HAP-1 (cell line): ENCODE data around the gene LIPT2.

ENCODE experiments used
- DNase-seq, 2 experiments: peaks; one replicate each; pipeline ENCODE4 v3.0.0-alpha.2; 2016 to 2020; ENCODE audit warnings: low spot score in 2 of 2
- H3K27me3 ChIP-seq: fragments of 250-450 bp; sonication (Bioruptor Pico); 2 replicates; pipeline ENCODE4 v1.5.1; 2020; ENCODE audit warnings: low read depth, mild to moderate bottlenecking, moderate library complexity
- H3K36me3 ChIP-seq: fragments of 250-450 bp; sonication (Bioruptor Pico); replicated peaks from 2 replicates; pipeline ENCODE4 v1.5.1; 2020; ENCODE audit warnings: mild to moderate bottlenecking
- H3K4me1 ChIP-seq: fragments of 250-450 bp; sonication (Bioruptor Pico); 2 replicates; pipeline ENCODE4 v1.5.1; 2020; ENCODE audit warnings: mild to moderate bottlenecking
- H3K4me3 ChIP-seq: fragments of 250-450 bp; sonication (Bioruptor Pico); 2 replicates; pipeline ENCODE4 v1.5.1; 2020; ENCODE audit warnings: mild to moderate bottlenecking, moderate library complexity
- H3K9me3 ChIP-seq: fragments of 250-450 bp; sonication (Bioruptor Pico); 2 replicates; pipeline ENCODE4 v1.5.1; 2020; ENCODE audit warnings: mild to moderate bottlenecking, moderate library complexity
- in situ Hi-C: fragments of 300-500 bp; cut with MboI; formaldehyde crosslinking; loops from 3 replicates; pipeline ENCODE4 v1.14.3; 2020; ENCODE audit warnings: low sequenced_read_pairs, inconsistent platforms, mixed read lengths

LIPT2 gene

DNA sequence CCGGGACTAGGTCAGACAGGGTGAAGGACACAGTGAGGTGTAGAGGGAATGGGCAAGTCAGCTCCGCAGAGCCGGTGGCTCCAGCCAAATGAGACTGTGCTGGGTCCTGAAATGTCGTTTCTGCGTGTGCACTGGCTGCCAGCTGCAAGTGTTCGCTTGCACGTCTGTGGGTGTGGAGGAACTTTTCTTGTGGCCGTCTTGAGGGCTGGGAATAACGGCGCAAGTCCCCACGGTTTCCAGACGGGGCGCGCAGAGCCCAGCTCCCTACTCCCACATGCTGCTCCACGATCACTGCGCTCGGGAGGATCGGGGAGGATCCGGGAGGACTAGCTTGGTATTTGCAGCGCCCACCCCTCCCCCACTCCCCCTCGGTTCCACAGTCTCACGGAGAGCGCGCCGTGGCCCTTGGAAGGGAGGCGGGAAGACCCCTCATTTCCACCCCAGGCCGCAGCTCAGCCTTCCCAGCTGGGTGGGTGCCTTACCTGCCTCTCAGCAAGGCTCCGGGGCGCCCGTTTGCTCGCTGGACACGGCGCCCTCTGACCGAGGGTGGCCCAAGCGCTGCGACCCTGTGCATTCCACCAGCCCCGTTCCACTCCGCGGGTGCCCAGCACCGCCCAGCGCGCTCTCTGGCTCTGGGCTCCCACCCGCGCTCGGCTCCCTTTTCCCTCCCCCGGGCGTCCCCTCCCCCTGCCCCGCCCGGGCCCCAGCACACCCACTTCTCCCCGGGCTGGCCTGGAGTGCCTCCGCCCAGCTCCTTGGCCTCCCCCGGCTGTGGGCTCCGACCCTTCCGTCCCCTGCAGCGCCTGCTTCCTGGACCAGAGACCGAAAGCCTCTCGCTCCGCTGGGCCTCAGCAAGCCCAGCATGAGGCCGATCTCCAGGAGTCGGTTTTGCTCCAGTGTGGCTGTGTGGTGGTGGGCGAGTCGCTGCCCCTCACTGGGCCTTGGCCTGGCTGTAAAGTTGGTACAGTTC lies 26.3 kb downstream of the LIPT2 start, which contains the start of gene KCNE3:
TSS of gene KCNE3 (minus strand) at position 634 of the 970 bp plus-strand sequence. CDS start 9,986 bp downstream, outside the sequence.
- Histone ChIP-seq H3K9me3 (no peaks in the 10 kb centered on the region), H3K36me3 (no peaks in the 10 kb centered on the region), H3K4me1 (no peaks in the 10 kb centered on the region), H3K4me3 (peak within 1 kb of the TSS; percentile 27), H3K27me3 (peaks cover 3% of the 10 kb centered on the region; the same call in 1 of the 2 replicates)
- in situ Hi-C loops = no loop called here
- peak in 1 of 2 experiments; percentile 41 for DNase-seq

DNA sequence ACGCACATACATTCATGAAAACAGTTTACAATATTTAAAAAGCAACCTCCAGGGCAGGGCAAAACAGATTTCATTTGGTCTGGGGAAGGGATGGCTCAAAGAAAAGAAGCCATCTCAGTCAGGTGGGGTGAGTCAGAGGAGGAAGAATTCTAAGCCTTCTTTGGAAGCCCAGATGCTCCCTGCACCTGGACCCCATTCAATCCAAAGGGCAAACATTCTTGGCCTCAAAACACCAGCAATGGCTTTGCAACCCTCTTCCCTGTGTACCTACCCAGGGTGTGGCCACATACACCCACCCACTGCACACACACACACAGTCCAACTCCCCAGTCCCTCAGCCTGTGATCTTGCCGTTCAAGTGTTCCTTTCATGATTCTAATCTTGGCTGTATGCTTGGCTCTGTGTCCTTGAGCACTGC lies 28.2 kb downstream of the LIPT2 start:
- DNase-seq = no peak
- Histone ChIP-seq H3K4me3 (no peak overlapping the region), H3K27me3 (no peaks in the 10 kb centered on the region), H3K9me3 (no peaks in the 10 kb centered on the region), H3K4me1 (no peaks in the 10 kb centered on the region), H3K36me3 (no peaks in the 10 kb centered on the region)
- in situ Hi-C loops = no loop called here

DNA sequence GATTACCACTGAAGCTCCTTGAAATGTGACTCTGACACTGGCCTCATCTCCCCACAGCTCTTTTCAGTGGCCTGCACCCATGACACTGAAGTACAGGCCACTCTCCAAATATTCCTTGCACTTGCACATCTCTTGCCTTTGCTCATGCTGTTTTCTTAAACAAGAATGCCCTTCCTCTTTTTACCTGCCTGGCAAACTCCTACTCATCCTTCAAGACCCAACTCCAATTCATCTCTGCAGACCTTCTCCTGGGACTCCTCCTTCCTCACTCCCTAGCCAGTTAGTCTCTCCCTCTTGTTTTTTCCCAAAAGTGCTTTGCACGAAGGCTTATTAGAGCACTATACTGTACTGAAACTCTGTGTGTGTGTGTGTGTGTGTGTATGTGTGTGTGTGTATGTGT lies 28.8 kb downstream of the LIPT2 start:
- Histone ChIP-seq H3K4me1 (no peaks in the 10 kb centered on the region), H3K27me3 (no peaks in the 10 kb centered on the region)
- in situ Hi-C loops = loop anchor here (5.0 kb wide), 2 partner anchors 108 to 207 kb away; no protein-coding TSS in a partner anchor

DNA sequence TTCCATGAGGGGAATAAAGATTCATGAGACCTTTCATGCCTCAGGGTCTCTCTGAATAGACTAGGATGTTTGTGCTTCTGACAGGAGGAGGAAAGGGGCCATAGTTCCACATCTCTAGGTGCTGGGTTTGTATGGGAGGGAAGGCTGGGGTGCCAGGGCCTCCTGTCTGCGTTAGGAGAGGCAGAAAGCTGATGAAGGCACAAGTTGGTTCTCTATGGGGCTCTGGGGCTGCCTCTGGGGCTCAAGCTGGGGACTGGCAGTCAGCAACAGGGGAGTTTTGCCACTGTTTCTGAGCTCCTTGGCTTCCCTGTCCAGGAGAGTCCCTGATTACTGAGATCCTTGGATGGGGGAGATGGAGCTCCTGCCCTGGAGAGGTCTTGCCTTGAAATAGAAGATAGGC lies 30.3 kb downstream of the LIPT2 start:
- no peaks in the 10 kb centered on the region for H3K36me3 ChIP-seq
- H3K4me1 ChIP-seq = no peaks in the 10 kb centered on the region
- H3K9me3 ChIP-seq = no peaks in the 10 kb centered on the region
- no peak for DNase-seq
- in situ Hi-C loops = loop anchor here (5.0 kb wide), 2 partner anchors 109 to 206 kb away; no protein-coding TSS in a partner anchor
- no peaks in the 10 kb centered on the region for H3K27me3 ChIP-seq
- no peak overlapping the region for H3K4me3 ChIP-seq

More for the DNA sequence above, 28.8 kb downstream of the LIPT2 start:
- H3K36me3 ChIP-seq = no peaks in the 10 kb centered on the region
- no peak overlapping the region for H3K4me3 ChIP-seq
- H3K9me3 ChIP-seq = no peaks in the 10 kb centered on the region
- no peak for DNase-seq

- H3K36me3 ChIP-seq = no peaks in the 10 kb centered on the region
- in situ Hi-C loops = loop anchor here (5.0 kb wide), 2 partner anchors 110 to 205 kb away; no protein-coding TSS in a partner anchor
- H3K9me3 ChIP-seq = no peaks in the 10 kb centered on the region
- no peaks in the 10 kb centered on the region for H3K4me1 ChIP-seq
- no peaks in the 10 kb centered on the region for H3K27me3 ChIP-seq
- no peak for DNase-seq
- H3K4me3 ChIP-seq = no peak overlapping the region
Observed at GRCh38 chr11:74462631-74463030, 30.9 kb downstream of the LIPT2 start.

- no peaks in the 10 kb centered on the region for H3K4me1 ChIP-seq
- in situ Hi-C loops = loop anchor here (5.0 kb wide), 2 partner anchors 110 to 205 kb away; no protein-coding TSS in a partner anchor
- DNase-seq = peak in 1 of 2 experiments; percentile 20
- no peaks in the 10 kb centered on the region for H3K9me3 ChIP-seq
- H3K36me3 ChIP-seq = no peaks in the 10 kb centered on the region
- H3K4me3 ChIP-seq = no peak overlapping the region
- no peaks in the 10 kb centered on the region for H3K27me3 ChIP-seq
Observed at GRCh38 chr11:74462009-74462408, 31.5 kb downstream of the LIPT2 start.

DNA sequence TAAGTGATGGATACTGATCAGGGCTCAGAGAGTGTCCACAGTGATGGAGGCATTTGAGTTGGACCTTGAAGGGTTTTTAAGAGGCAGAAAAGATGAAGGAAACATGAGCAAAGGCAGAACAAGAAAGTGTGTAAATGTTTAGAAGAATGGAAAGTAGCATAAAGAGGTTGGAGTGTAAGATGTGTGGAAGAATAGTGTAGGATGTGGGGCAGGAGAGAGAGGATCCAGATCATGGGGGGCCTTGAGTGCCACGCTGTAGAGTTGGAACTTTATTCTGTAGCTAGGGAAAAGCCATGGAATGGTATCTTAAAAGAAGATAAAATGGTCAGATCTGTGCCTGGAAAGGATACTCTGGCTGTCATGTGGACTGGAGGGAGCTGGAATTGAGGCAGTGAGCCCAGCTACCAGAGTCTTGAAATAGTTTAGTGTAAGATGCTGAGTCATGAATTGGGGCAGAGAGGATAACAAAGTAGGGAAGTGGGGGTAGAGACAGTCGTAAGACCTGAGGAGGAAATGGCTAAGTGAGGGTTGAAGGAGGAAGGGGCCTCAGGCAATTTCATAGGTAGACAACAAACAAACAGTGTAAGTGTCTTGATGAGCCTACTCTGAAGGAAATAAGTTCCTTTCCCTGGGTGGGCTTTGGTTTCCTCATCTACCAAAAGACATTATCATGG lies 32.9 kb downstream of the LIPT2 start:
- in situ Hi-C loops = loop anchor here (5.0 kb wide), 2 partner anchors 112 to 203 kb away; no protein-coding TSS in a partner anchor
- no peak for DNase-seq
- no peaks in the 10 kb centered on the region for H3K9me3 ChIP-seq
- H3K27me3 ChIP-seq = no peaks in the 10 kb centered on the region
- no peak overlapping the region for H3K4me3 ChIP-seq
- H3K36me3 ChIP-seq = no peaks in the 10 kb centered on the region
- H3K4me1 ChIP-seq = no peaks in the 10 kb centered on the region

DNA sequence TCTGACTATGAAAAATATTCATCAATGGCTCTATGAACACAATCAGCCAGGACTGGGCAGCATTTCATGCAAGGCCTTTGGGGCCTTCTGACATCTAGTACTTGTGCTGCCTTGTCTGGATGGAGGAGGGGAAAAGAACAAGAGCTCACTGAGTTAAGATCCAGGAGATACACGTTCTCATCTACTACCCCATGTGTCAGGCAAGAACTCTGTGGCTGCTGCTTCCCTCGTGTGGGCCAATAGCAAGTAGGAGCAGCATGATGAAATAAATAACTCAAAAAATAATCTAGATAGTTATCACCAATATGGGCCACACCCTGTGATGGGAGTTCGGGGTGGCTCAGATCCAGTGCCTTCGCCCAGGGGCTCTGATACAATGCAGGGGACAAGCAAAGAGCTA lies 33.5 kb downstream of the LIPT2 start:
- in situ Hi-C loops = loop anchor here (5.0 kb wide), 2 partner anchors 112 to 203 kb away; no protein-coding TSS in a partner anchor
- no peak for DNase-seq
- Histone ChIP-seq H3K9me3 (no peaks in the 10 kb centered on the region), H3K4me1 (no peaks in the 10 kb centered on the region), H3K27me3 (no peaks in the 10 kb centered on the region), H3K4me3 (no peak overlapping the region), H3K36me3 (no peaks in the 10 kb centered on the region)

DNA sequence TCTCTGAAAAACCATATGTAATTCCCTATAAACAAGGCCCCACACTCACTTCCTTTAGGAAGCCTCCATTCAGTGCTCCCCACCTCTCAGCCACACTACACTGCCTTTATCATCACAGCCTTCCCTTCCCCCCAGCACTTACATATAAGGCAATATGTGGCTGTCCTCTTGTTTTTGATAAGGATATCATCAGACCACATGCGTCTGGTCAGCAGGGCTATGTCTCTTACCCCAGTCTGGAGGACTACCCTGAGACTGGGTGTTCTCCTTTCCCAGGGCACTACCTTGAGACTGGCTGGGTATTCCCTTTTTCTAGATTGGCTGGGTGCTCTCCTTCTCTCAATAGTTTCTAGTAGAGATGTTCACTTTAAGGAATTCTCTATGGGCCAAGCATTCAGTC lies 33.9 kb downstream of the LIPT2 start:
- no peaks in the 10 kb centered on the region for H3K4me1 ChIP-seq
- H3K9me3 ChIP-seq = no peaks in the 10 kb centered on the region
- in situ Hi-C loops = no loop called here
- no peak overlapping the region for H3K4me3 ChIP-seq
- H3K36me3 ChIP-seq = no peaks in the 10 kb centered on the region
- H3K27me3 ChIP-seq = no peaks in the 10 kb centered on the region
- DNase-seq = no peak

- Histone ChIP-seq H3K27me3 (0 out of 2 replicates have a peak, but pooled peaks cover 1% of the 10 kb centered on the region), H3K36me3 (no peaks in the 10 kb centered on the region), H3K4me3 (no peak overlapping the region), H3K4me1 (no peaks in the 10 kb centered on the region), H3K9me3 (no peaks in the 10 kb centered on the region)
- in situ Hi-C loops = no loop called here
- DNase-seq = no peak
Observed at GRCh38 chr11:74457356-74457755, 36.2 kb downstream of the LIPT2 start.

- H3K9me3 ChIP-seq = no peaks in the 10 kb centered on the region
- H3K4me3 ChIP-seq = no peak overlapping the region
- H3K36me3 ChIP-seq = no peaks in the 10 kb centered on the region
- peak; percentile 38 to 82 for DNase-seq
- H3K27me3 ChIP-seq = 0 out of 2 replicates have a peak, but pooled peaks cover 3% of the 10 kb centered on the region
- no peaks in the 10 kb centered on the region for H3K4me1 ChIP-seq
- in situ Hi-C loops = no loop called here
Observed at GRCh38 chr11:74453373-74453975, 40.0 kb downstream of the LIPT2 start.

GRCh38 chr11:74452366-74452765 lies 41.2 kb downstream of the LIPT2 start:
- Histone ChIP-seq H3K27me3 (0 out of 2 replicates have a peak, but pooled peaks cover 3% of the 10 kb centered on the region), H3K4me1 (peaks cover 5% of the 10 kb centered on the region), H3K4me3 (no peak overlapping the region), H3K36me3 (no peaks in the 10 kb centered on the region), H3K9me3 (no peaks in the 10 kb centered on the region)
- in situ Hi-C loops = no loop called here
- no peak for DNase-seq

- no peak overlapping the region for H3K4me3 ChIP-seq
- H3K27me3 ChIP-seq = 0 out of 2 replicates have a peak, but pooled peaks cover 3% of the 10 kb centered on the region
- in situ Hi-C loops = no loop called here
- H3K4me1 ChIP-seq = peaks cover 5% of the 10 kb centered on the region
- H3K36me3 ChIP-seq = no peaks in the 10 kb centered on the region
- H3K9me3 ChIP-seq = no peaks in the 10 kb centered on the region
- DNase-seq = no peak
Observed at GRCh38 chr11:74450318-74450717, 43.2 kb downstream of the LIPT2 start.
